GM23248 (cell line): Measurements from ENCODE around the gene NUBP2.

Source experiments
- EZH2 ChIP-seq: fragments of 200-600 bp; sonication (generic); IDR thresholded peaks from 2 replicates; pipeline ENCODE4 v1.6.1; 2018; ENCODE audit warnings: antibody characterized with exemption, mild to moderate bottlenecking; ENCODE audit not compliant: insufficient read depth, poor library complexity, severe bottlenecking
- EZH2phosphoT487 ChIP-seq: fragments of 200-600 bp; sonication (generic); IDR thresholded peaks from 2 replicates; pipeline ENCODE4 v1.6.1; 2018; ENCODE audit warnings: antibody characterized with exemption, moderate library complexity, mild to moderate bottlenecking, low read depth; ENCODE audit not compliant: insufficient read depth

DNA sequence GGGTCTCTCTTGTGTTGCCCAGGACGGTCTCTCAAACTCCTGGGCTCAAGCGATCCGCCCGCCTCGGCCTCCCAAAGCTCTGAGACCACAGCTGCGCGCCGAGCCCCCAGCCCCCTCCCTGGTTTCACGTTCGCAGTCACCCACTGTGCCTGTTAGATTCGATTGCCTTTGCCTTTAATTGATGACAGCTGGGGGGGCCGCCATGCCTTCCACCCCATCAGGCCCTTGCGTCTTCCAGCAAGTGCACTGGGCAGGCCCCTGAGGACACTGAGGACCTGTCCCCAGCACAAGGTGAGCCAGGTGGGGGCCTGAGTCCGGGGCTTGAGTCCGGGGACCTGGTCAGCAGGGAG lies 7.5 kb downstream of the NUBP2 start:
- no peak for TF ChIP-seq EZH2phosphoT487
- no peak for TF ChIP-seq EZH2
